Measurements from ENCODE around the gene SPATA31C1.

SPATA31C1 gene

DNA sequence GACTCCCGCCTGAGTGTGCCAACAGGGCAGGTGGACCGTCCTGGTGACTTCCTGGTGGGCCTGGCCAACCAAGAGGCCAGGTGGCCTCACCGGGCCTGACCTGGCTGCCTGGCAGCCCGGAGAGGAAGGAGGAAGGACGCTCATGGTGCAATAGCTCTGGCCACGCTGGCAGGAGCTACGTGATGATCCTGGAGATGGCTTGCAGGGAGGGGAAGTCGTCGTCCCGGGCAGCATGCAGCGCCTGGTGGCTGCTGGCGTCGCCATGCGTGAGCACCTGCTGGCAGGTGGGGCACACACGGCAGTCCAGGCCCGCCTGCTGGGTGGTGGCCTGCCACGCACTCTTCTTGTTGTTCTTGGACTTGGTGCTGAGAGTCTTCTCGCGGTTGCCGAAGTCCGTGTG, 26.3 kb downstream of the SPATA31C1 start:
- DNase-seq: no peak

DNA sequence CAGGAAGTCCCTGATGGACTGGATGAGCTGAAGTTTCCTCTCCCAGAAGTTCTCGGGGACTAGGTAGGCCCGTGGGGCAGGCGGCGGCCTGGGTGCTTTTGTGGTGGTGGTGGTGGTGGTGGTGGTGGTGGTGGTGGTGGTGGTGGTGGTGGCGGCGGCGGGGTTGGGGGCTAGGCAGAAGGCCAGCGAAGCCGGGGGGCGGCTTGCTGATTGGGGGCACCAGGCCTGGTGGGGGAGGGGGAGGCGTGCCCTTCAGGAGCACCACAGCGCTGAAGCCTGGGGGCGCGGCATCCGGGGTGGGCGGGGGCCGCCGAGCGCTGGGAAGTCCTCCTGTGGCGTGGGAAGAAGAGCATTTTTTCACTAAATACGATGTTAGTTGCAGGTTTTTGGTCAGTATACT, 26.9 kb downstream of the SPATA31C1 start:
- DNase-seq: no peak

DNA sequence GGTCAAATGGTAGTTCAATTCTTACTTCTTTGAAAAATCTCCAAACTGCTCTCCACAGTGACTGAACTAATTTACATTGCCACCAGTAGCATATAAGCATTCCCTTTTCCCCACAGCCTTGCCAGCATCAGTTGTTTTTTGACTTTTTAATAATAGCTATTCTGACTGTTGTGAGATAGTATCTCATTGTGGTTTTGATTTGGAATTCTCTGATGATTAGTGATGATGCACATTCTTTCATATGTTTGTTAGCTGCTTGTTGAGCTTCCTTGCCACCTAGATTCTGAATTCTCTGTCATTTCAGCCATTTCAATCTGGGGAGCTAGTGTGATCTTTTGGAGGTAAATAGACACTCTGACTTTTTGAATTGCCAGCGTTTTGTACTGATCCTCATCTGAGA, 32.5 kb downstream of the SPATA31C1 start:
- DNase-seq: no peak

DNA sequence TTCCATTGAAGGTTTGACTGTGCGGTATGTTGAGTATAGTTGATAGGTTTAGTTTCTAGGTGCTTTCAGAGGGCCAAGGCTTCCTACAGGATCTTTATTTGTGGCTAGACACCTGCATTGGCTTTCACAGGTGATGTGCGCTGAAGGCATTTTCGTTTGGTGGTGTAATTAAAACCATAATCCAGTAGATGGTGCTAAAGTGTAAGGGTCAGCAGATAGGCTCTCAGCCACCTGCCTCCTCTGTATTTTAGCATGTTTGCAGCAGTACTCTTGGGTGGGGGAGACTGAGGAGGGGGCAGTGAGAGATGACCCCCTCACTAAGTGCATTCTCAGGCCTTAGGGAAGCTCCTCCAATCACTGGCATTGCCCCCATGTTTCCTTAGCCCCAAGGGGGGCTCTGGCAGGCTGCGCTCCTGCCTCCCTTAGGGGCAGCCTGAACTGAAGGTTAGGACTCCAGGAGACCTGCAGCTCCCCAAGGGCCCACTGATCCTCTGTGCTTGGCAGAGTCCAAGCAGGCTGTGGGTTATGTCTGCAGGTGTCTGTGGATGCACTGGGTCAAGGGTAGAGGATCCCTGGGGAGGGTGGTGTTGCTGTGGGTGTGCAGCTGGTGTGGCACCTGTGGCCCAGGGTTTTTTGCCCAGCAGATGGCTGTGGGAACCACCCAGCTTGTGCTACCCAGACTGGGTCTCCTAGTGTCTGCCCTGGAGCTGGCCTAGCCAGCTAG, 33.2 kb downstream of the SPATA31C1 start:
- DNase-seq: peak; percentile 11 to 58

DNA sequence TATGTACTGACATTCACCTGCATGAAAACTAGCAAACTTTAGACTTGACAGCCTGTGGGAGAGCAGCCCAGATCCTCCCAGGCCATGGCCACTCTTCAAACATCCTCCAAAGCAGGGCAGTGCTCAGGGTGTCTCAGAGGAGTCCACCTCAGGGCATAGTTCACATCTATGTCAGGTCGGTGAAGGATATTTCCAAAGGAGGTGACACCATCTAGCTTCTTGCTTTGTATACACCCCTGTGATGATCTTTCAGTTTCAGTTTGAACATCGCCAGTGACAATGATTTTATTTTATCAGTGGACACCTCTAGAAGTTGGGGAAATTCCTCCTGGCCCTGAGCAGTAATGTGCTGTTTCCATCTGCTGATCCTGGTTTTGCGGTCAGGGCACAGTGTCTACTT, 36.5 kb downstream of the SPATA31C1 start:
- DNase-seq: no peak

DNA sequence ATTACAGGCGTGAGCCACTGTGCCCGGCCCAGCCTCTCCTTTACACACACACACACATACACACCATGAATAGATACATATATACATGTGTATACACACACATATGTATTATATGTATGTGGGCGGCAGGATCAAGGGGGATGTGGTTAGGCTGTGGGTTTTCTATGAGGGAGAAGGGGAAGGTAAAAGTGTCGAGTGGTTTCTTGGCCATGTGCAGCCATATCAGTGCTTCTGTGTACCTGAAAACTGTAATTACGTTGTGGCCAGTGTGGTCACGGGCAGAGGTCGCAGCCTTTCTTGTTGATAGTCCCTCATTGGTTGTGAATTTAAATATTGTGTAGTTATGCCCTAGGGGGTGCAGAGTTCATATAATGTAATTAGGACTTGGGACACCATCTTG, 40.1 kb downstream of the SPATA31C1 start:
- no peak for DNase-seq

DNA sequence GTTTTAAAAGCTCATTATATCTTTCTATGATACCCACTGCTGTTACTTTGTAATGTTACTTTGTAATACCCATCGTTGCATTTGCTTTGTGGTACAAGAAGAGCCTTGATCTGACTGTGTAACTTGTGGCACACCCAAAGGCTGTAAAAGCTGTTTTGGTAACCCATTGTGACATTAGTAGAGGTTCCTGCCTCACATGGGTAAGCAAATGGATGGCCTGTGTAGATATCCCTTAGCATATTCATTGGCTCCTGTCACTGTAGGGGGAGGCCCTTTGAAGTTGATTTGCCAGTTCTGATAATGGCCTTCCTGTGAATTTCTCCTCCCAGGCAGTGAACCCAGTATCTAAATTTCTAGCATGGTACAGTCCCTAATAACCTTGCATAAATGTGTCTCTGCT, 40.8 kb downstream of the SPATA31C1 start:
- no peak for DNase-seq

DNA sequence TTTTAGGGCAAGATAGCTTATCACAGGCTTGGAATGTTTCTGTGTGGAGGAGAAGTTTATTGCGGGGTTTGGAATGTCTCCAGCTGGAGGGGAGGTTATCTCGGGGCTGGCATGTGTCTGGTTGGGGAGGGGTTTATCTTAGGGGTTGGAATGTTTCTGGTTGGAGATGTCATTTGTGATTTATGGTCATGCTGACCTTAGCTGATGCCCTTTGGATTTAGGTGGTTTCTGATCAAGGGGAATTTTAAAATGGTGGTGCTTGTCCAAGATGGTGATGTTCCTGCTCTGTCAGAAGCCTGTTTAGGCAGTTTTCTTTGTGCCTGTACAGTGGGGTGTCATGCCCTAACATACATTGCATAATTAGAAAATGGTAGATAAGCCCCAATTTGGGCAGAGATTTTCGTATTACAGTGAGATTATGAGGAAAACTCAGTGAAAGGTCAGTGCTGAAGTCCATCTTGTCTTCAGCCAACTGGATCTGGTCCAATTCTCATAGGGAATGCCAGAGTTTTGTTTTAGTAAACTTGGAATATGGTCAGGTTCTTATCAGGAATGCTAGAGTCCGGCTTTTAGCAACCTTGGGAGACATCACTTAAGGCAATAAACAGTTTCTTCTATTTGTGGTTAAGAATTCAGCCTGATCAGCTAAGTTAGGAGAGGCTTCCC, 42.3 kb downstream of the SPATA31C1 start:
- DNase-seq: no peak

DNA sequence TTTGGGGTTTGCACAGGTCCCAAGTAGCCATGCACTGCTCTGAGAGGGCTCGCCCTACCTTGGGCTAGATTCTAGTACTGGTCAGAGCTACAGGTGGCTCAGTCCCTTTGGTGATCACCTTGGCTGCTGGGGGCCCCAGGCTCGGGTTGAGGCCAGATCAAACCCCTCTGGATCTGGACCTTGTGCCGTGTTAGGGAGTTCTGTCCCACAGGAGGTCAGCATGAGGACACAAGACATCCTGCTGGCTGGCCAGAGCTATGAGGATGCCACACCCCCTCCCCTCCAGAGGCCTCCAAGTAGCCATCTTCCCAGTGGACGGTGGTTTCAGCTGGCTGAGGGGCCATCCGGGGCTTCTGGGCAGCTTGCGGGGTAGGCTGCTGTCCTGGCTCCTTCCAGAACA, 46.0 kb downstream of the SPATA31C1 start:
- DNase-seq: no peak

DNA sequence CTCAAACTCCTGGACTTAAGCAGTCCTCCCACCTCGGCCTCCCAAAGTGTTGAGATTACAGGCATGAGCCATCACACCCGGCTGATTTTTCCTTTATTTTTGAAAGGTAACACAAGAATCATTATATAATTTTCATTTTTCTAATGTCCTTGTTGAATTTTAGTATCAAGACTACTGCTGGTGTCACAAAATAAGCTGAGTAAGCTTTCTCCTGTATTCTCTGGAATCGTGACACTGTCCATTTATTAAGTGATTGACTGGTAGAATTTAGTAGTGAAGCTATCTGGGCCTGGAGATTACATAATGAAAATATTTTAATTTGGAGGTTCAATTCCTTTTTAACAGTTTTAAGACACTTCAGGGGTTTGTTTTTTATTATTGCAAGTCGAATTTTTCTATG, 47.1 kb downstream of the SPATA31C1 start:
- no peak for DNase-seq

DNA sequence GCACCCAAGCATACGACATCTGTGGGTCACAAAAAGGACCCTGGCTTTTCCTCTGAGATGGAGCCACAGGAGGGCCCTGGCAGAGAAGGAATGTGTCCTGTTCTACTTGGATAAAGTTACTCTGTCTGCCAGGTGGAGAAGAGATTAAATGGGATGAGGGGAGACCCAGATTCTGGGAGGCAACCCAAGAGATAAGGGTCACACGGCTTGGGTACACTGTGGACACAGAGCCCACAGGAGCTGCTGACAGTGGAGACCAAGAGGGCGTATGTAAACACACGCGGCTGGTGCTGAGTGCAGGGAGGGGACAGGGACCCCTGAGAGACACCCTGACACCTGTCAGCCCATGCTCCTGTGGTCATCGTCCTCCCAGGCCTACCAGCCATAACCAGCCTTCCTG, 50.4 kb downstream of the SPATA31C1 start:
- no peak for DNase-seq

DNA sequence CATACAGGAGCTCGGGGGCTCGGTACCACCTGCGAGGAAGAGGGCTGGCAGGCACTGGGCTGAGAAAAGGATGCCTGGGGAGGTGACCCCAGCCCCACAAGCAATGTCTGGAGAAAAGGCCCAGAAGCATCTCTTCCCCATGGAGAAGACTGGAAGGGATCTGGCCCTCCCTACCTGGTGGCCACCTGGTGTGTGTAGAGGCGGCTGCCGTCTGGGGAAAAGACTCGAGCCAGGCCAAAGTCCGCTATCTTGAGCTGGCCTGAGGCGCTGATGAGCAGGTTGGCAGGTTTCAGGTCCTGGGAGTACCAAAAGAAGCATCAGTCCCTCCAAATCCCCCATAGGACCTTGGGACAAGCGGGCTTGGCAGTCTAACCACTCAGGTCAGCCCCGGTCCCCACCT, 52.8 kb downstream of the SPATA31C1 start:
- DNase-seq: no peak

DNA sequence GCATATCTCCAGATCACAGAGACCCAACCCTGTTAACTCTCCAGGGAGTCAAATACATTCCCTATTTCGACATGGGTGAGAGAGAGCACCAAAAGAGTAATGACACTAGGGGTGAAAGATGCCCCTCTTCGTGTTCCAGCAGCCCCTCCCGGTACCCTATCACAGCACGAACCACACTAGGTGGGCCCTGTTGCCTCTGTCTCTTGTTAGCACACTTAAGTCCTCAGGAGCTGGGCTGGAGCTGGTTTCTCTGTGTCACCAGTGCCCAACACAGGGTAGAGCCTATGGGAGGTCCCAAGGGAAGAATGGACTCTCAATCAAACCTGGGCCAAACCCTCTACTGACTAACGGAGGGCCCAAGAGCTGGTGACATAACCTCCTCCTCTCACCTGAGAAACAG, 55.4 kb downstream of the SPATA31C1 start:
- DNase-seq: no peak

All from inflammatory macrophage treated with lipopolysaccharide for 1 hour (primary cell).